SK-N-SH (cell line): ENCODE data around the gene NUDT10. TPM values are rescaled to one million over a fixed set of nuclear protein-coding genes. Genes with fewer than 3 reads are reported as not detected.

ENCODE experiments used
- CTCF ChIA-PET: fragments of 300-600, 350-600 bp; formaldehyde crosslinking; extraction: SDS; loops from one replicate; lab custom pipeline; 2021; lab: Yijun Ruan, JAX
- POLR2A ChIA-PET: fragments of 350-600 bp; sonication (Branson Sonifier 250); formaldehyde crosslinking; extraction: SDS; loops from one replicate; lab custom pipeline; 2020; ENCODE audit warnings: antibody characterized with exemption, inconsistent platforms; lab: Yijun Ruan, JAX
- DNase-seq: peaks from one replicate; pipeline ENCODE4 v3.0.0; 2012
- H2AFZ ChIP-seq: fragments of 200-600 bp; sonication (generic); 2 replicates; pipeline ENCODE4 v1.8.1; 2016; ENCODE audit warnings: antibody characterized with exemption, mild to moderate bottlenecking, low read depth
- H3F3A ChIP-seq: fragments of 200-600 bp; sonication (generic); replicated peaks from 2 replicates; pipeline ENCODE3; 2016; ENCODE audit warnings: antibody characterized with exemption, mild to moderate bottlenecking; ENCODE audit not compliant: insufficient read depth
- H3K27ac ChIP-seq, 2 experiments: fragments of 200-500 bp in 1 of 2; fragments of 200-600 bp in 1 of 2; sonication (Bioruptor generic) in 1 of 2; sonication (generic), shearing (Covaris generic) in 1 of 2; 2 replicates each; pipeline versions ENCODE4 v1.5.1 to v1.6.1; 2014 to 2016; ENCODE audit warnings: low read depth in 2 of 2, inconsistent platforms in 1 of 2, low read length in 1 of 2, mild to moderate bottlenecking in 1 of 2, mixed read lengths in 1 of 2
- H3K27me3 ChIP-seq: fragments of 200-600 bp; sonication (generic), shearing (Covaris generic); 2 replicates; pipeline ENCODE4 v1.6.1; 2016; ENCODE audit warnings: mixed run types; ENCODE audit not compliant: insufficient read depth
- H3K36me3 ChIP-seq, 2 experiments: fragments of 200-500 bp in 1 of 2; fragments of 200-600 bp in 1 of 2; sonication (Bioruptor generic) in 1 of 2; sonication (generic) in 1 of 2; replicated peaks in 1 of 2; 2 replicates each; pipeline versions ENCODE3 to v1.5.1; 2014 to 2016; ENCODE audit warnings: low read length in 1 of 2, mild to moderate bottlenecking in 1 of 2; ENCODE audit not compliant: insufficient read depth in 2 of 2, control insufficient read depth in 1 of 2
- H3K4me1 ChIP-seq, 2 experiments: fragments of 200-500 bp in 1 of 2; fragments of 200-600 bp in 1 of 2; sonication (Bioruptor generic) in 1 of 2; sonication (generic), shearing (Covaris generic) in 1 of 2; 2 replicates each; pipeline versions ENCODE4 v1.5.1 to v1.6.1; 2014 to 2016; ENCODE audit warnings: low read depth in 1 of 2, low read length in 1 of 2, mixed run types in 1 of 2; ENCODE audit not compliant: insufficient read depth in 2 of 2, control insufficient read depth in 1 of 2
- H3K4me2 ChIP-seq: fragments of 200-600 bp; sonication (generic), shearing (Covaris generic); 2 replicates; pipeline ENCODE4 v1.6.1; 2017; ENCODE audit warnings: mixed run types
- H3K4me3 ChIP-seq, 2 experiments: fragments of 200-500 bp in 1 of 2; fragments of 200-600 bp in 1 of 2; sonication (Bioruptor generic) in 1 of 2; sonication (generic), shearing (Covaris generic) in 1 of 2; 2 replicates each; pipeline versions ENCODE4 v1.5.1 to v1.8.1; 2014 to 2016; ENCODE audit warnings: low read depth in 2 of 2, inconsistent platforms in 1 of 2, low read length in 1 of 2, mild to moderate bottlenecking in 1 of 2, mixed read lengths in 1 of 2, moderate library complexity in 1 of 2
- H3K79me2 ChIP-seq: fragments of 200-600 bp; sonication (generic); 2 replicates; pipeline ENCODE4 v1.8.1; 2017; ENCODE audit warnings: mild to moderate bottlenecking; ENCODE audit not compliant: insufficient read depth
- H3K9ac ChIP-seq: fragments of 200-600 bp; sonication (generic); 2 replicates; pipeline ENCODE4 v1.6.1; 2017; ENCODE audit warnings: mixed run types
- H3K9me2 ChIP-seq: fragments of 200-600 bp; sonication (generic); 2 replicates; pipeline ENCODE4 v1.6.1; 2017; ENCODE audit warnings: mixed run types
- H3K9me3 ChIP-seq: fragments of 200-600 bp; sonication (generic); 2 replicates; pipeline ENCODE4 v1.6.1; 2017; ENCODE audit warnings: mixed run types, mild to moderate bottlenecking, moderate library complexity
- H4K20me1 ChIP-seq: fragments of 200-600 bp; sonication (generic); 2 replicates; pipeline ENCODE4 v1.6.1; 2017; ENCODE audit warnings: mild to moderate bottlenecking, mixed run types; ENCODE audit not compliant: insufficient read depth
- CHD2 ChIP-seq: fragments of 150-350 bp; IDR thresholded peaks from 2 replicates; pipeline ENCODE4 v1.6.1; 2018; ENCODE audit warnings: low read length; ENCODE audit not compliant: partially characterized antibody
- CTCF ChIP-seq: fragments of 200-600 bp; sonication (generic); IDR thresholded peaks from 2 replicates; pipeline ENCODE4 v1.6.1; 2017; ENCODE audit warnings: antibody characterized with exemption, mild to moderate bottlenecking, moderate library complexity
- ELF1 ChIP-seq: IDR thresholded peaks from 2 replicates; pipeline ENCODE4 v1.4.0; 2012
- FOSL2 ChIP-seq: IDR thresholded peaks from 2 replicates; pipeline ENCODE4 v1.4.0; 2012; ENCODE audit warnings: low read depth, mild to moderate bottlenecking, moderate library complexity, borderline replicate concordance
- FOXJ3 ChIP-seq: sonication (generic); formaldehyde crosslinking; IDR thresholded peaks from 2 replicates; pipeline ENCODE4 v1.5.1; 2020; ENCODE audit warnings: mild to moderate bottlenecking, missing genetic modification reagents
- GABPA ChIP-seq: IDR thresholded peaks from 2 replicates; pipeline ENCODE4 v1.4.0; 2012; ENCODE audit warnings: low read depth, mild to moderate bottlenecking
- JUND ChIP-seq: IDR thresholded peaks from 2 replicates; pipeline ENCODE4 v1.4.0; 2012
- MEF2A ChIP-seq: IDR thresholded peaks from 2 replicates; pipeline ENCODE4 v1.4.0; 2012; ENCODE audit warnings: low read depth, borderline replicate concordance
- NFIC ChIP-seq: IDR thresholded peaks from 2 replicates; pipeline ENCODE4 v1.4.0; 2012; ENCODE audit warnings: borderline replicate concordance
- NRF1 ChIP-seq: IDR thresholded peaks from 2 replicates; pipeline ENCODE4 v1.6.1; 2012; ENCODE audit warnings: low read depth, mild to moderate bottlenecking, low read length
- RAD21 ChIP-seq: IDR thresholded peaks from 2 replicates; pipeline ENCODE4 v1.6.1; 2012; ENCODE audit warnings: mild to moderate bottlenecking, low read length
- RCOR1 ChIP-seq: fragments of 150-350 bp; IDR thresholded peaks from 2 replicates; pipeline ENCODE4 v1.6.1; 2017; ENCODE audit warnings: antibody characterized with exemption, low read length
- YY1 ChIP-seq: IDR thresholded peaks from 2 replicates; pipeline ENCODE4 v1.4.0; 2012; ENCODE audit warnings: low read depth, mild to moderate bottlenecking
- WGBS: methylation state at CpG from one replicate; pipeline ENCODE4 v1.1.6; 2017; ENCODE audit warnings: low lambda C conversion rate; 5-methylcytosine and 5-hydroxymethylcytosine counted together
- polyA plus RNA-seq, 3 experiments: library from polyadenylated mRNA; depleted of rRNA; stranded (reverse); fragments of >200 nt; gene quantifications; 2 replicates each; pipeline ENCODE4 v1.2.3, GENCODE V29; 2012

The NUDT10 gene
- polyA plus RNA-seq, 1 of the 3 experiments (the other 2 are of a cell fraction) = 2.3 TPM

DNA sequence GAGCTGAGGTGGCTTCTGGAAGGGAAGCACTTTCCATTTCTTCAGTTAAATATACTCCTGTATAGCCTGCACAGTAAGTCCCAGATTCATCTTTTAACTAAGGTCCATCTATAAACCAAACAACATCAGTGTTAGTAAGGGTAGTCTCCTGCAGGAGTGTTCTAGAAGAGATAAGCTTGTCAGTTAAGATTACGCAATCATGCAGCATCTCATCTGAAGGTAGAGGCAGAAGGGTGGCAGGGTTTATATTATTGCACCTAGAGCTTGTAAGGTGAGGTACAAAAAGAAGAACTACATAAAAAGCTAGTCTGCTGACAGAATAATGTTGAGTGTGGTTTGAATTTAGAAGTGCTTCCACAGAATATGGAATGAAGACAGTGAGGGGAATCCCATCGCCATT is 44.0 kb downstream of the NUDT10 start:
- H3F3A ChIP-seq = no peaks in the 10 kb centered on the region
- 10% methylated on average over 2 of the region's 2 CpGs for WGBS
- no peaks in the 10 kb centered on the region for H3K79me2 ChIP-seq
- H3K9ac ChIP-seq = no peak overlapping the region
- no peak overlapping the region for H2AFZ ChIP-seq
- H3K36me3 ChIP-seq = no peaks in the 10 kb centered on the region
- no peak overlapping the region for H3K4me2 ChIP-seq
- H3K9me3 ChIP-seq = no peaks in the 10 kb centered on the region
- no peak for DNase-seq
- TF ChIP-seq CHD2 (no peak), RAD21 (no peak), FOXJ3 (CRISPR knock-in tag) (no peak), FOSL2 (no peak), RCOR1 (no peak), ELF1 (no peak), JUND (no peak), YY1 (no peak), MEF2A (no peak), CTCF (no peak), NRF1 (no peak), GABPA (no peak), NFIC (no peak)
- ChIA-PET CTCF (interaction anchor here (1.0 to 1.1 kb wide), 2 partner anchors 39 to 44 kb away, joined by 3 to 4 read pairs; no protein-coding TSS in a partner anchor), POLR2A (no interaction called here)
- H3K9me2 ChIP-seq = no peaks in the 10 kb centered on the region
- no peaks in the 10 kb centered on the region for H4K20me1 ChIP-seq
- no peak overlapping the region for H3K27ac ChIP-seq
- no peaks in the 10 kb centered on the region for H3K27me3 ChIP-seq
- H3K4me1 ChIP-seq = no peaks in the 10 kb centered on the region
- no peak overlapping the region for H3K4me3 ChIP-seq

Other genes starting within 250 kb of the NUDT10 start
- gene NUDT11, start 163.8 kb downstream of the NUDT10 start, polyA plus RNA-seq (2012; rRNA removed) = 7.6 and 8.6 TPM in 2 replicates